HG02642 (cell line): Measurements from ENCODE around the gene LRRC46.

ENCODE experiments used
- ATAC-seq: cut with Tn5 transposase; IDR thresholded peaks from one replicate; pipeline ENCODE4 v1.9.1; 2021; ENCODE audit warnings: mild to moderate bottlenecking; ENCODE audit not compliant: unreplicated experiment, poor library complexity

The LRRC46 gene

DNA sequence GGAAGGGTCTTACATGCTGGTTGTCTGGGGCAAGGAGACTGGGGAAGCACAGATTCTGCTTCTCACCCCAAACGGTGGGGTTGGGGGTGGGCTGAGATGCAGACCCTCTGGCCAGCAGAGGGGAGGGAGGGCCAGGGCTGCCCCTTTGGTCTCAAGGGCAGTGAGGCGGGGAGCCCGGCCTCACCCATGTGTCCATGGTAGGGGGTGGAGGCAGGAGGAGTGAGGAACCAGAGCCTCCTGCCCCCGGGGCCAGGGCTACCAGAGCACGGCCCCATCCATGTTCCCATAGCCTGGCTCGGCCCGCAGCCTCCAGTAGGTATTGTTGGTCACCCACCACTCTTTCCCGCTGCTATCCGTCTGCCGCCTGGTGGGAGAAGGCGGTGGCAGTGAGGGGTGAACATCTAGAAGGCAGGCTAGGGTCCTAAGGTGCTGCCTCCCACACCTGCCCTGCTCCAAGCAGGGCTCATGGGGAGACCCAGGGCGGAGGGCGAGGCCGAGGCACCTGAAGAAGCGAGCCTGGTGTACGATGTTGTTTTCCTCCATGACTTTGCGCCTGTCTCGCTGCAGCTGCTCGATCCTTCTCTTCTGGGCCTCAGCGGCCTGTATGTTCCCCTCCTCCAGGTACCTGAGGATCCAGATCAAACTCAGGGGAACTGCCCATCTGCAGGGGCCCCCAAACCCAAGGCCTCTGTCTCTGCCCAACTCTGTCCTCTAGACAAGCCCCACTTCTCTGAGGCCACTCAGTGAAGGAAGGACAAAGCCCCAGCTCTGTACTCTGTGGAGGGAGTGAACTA, 23.2 kb upstream of the LRRC46 start:
- ATAC-seq: no peak

DNA sequence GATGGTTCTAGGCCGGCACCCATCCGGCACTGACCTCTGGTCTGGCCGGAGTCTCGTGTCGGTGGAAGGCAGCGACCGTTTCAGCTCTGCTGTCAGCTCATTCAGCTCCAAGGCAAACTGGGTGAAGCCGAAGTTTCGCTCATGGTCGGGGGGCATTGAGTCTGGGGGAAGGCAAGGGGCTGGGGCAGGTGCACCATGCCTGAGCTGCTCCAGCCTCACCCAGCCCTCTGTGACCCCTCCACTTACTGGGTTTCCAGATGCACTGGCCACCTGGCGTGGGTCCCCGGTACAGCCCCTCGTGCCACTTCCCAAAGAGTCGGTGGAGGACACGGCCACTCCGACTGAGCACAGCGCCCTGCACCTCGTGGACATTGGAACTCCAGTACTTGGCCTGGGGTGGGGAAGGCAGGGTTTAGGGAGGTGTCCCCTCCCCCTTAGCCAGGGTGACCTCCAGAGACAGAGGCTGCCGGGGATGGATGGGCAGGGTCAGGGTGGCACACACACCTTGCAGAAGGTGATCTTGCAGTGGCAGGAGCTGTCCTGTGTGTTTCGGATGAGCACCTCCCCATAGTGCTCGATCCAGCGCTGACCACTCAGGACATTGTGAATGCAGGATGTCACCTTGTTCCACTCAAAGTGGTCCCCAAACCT, 22.5 kb upstream of the LRRC46 start:
- no peak for ATAC-seq

- no peak for ATAC-seq
Measured at GRCh38 chr17:47810200-47810821, 21.2 kb upstream of the LRRC46 start.

GRCh38 chr17:47810901-47811635, 20.4 kb upstream of the LRRC46 start:
- ATAC-seq: no peak

DNA sequence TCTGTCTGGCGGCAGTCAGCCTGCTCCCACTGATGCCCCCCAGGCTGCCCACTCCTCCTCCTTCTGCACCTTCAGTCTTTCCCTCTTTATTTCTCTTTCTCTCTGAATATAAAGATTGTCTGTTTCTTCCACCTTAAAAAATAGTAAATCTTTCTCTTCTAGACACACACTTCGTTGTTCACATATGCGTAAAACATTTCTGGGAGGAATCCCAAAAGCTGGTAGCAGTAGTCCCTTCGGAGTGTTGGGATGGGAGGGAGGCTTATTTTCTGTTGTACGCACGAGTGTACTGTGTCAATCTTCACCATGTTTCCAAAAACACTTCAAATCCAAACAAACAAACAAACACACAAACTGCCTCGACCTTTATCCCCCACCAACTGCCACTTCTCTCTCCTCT, 19.8 kb upstream of the LRRC46 start:
- ATAC-seq: no peak

GRCh38 chr17:47812146-47812920, 19.1 kb upstream of the LRRC46 start:
- no peak for ATAC-seq

GRCh38 chr17:47813077-47813476, 18.4 kb upstream of the LRRC46 start:
- no peak for ATAC-seq

DNA sequence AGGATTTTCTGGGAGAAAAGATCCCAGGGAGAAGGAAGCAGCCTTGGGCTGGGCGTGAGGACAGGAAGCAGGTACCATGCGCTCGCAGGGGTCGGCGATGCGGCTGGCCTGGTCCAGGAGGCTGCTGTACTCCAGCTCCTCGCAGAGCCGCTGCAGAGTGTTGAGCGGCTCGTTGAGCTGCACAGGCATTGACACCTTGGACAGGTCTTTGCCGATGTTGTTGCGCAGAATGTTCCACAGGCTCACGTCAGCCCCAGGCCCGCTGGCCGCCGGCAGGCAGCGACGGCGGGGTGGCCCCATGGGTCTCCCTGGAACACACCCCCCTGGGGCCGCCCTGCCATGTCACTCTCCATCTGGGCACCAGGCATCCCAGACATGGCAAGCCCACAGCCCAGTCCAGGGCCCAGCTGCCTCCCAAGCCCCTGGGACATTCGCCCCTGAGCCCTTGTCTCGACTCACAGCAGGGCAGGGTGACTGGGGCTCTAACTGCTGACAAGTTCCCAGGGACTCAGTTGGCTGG, 17.9 kb upstream of the LRRC46 start:
- no peak for ATAC-seq

DNA sequence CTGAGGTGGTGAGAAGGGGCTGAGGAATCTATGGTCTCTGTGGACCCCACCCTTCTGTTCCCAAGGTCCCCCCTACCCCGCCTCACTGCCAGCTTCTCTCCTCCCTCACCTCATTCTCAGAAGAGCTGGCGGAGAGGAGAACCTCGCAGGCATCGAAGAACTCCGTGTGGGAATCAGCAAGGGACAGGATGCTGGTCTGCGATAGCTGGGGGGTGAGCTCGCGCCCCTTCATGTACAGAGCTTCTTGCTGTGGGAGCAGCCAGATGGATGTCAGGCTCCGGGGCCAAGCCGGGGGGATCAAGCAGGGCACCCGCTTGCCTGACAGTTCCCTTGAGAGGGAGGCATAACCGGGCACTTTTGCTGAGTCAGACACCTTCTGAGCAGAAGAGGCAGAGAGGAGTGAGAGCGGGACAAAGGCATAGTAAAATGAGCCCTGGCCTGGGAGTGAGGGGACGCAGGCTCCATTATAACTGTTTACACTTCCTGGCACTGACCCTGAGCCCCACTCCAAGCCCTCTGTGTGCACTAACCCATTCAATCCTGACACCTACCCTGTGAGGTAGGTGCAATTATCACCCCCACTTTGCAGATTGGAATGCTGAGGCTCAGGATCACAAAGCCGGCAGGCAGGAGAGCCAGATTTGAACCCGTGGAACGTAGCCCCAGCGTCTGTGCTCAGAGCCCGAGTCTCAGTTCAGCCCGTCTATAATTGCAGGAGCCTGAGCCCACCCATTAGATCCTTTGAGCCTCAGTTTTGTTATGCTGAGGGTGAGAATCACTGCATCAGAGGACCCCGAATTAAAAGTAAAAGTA, 16.2 kb upstream of the LRRC46 start:
- no peak for ATAC-seq

DNA sequence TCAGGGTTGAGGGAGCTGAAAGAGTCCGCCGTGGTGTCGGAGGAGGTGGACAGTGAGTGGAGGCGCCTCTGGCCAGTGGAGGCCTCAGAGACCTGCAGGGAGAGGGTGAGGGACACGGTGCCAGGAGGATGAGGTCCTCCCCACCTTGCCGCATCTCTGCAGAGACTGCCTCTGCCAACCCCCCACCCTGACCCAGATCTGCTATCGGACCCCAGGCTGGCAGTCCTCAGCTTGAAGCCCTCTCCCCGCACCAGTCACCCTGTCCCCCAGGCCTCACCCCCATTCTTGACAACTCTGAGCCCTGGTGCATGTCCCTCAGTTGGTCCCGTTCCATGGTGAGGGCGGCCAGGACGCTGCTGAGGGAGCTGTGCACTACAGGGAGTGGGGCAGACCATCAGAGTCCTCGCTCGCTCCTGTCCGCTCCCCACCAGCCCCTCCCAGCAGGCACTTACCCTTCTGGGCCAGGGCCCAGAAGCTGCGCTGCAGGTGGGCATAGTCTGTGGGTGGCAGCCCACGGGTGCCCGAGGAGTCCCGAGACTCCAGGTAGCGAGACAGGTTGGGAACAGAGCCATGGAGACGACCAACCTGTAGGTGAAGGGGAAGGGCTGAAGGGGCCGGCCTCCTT, 15.2 kb upstream of the LRRC46 start:
- ATAC-seq: no peak

- ATAC-seq: no peak
Measured at GRCh38 chr17:47816947-47817346, 14.5 kb upstream of the LRRC46 start.

- no peak for ATAC-seq
Measured at GRCh38 chr17:47818002-47818695, 13.3 kb upstream of the LRRC46 start.

GRCh38 chr17:47819475-47819874, 12.0 kb upstream of the LRRC46 start:
- ATAC-seq: no peak

DNA sequence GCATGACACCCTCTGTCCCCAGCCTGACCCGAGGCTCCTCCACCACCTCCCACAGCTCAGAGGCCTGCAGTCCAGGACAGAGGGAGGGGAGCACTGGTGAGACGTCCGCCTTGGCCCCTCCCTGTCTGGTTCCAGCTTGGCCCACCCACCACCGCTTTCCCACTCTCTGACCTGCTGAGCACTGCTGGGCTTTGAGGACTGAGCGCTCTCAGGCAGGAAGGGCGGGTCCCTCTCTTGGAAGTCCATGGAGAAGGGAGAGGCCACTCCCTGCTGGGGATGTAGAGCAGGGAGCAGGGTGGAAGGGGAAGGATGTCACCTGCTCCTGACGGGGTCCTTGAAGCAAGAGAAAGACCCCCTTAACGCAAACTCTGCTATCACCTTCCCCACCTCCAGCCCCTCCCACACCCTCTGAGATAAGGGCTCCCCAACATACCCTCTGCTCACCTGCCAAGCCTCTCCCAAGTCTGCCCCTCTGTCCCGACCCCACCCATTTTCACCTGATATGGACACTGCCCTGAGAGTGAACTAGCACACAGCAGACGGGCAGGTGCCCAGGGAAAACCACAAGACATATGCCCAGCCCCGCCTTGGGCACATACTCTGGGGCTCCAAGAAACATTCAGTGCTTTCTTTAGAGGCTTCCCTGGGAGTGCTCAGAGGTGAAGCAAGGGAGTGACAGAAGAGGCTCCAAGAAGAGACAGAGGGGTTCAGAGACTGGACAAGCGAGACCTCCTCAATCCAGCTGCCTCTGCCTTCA, 11.3 kb upstream of the LRRC46 start:
- no peak for ATAC-seq

GRCh38 chr17:47821031-47821423, 10.4 kb upstream of the LRRC46 start:
- no peak for ATAC-seq

- ATAC-seq: peak; percentile 80
Measured at GRCh38 chr17:47821424-47822391, 9.8 kb upstream of the LRRC46 start, which contains the start of gene OSBPL7. Gene OSBPL7 (minus strand): TSS chr17:47821794. CDS start chr17:47820278, 1,516 bp downstream.
